H1 (cell line): ENCODE measurements around the gene LMTK2. TPM values are rescaled to one million over a fixed set of nuclear protein-coding genes. Genes with fewer than 3 reads are reported as not detected.

Source experiments
- FOSL1 ChIP-seq: IDR thresholded peaks from 2 replicates; pipeline ENCODE4 v1.6.1; 2011; ENCODE audit warnings: mild to moderate bottlenecking, low read depth, low read length, moderate library complexity; ENCODE audit not compliant: insufficient read depth
- KDM4A ChIP-seq: IDR thresholded peaks from one replicate; pipeline ENCODE4 v1.7.1; 2012; ENCODE audit warnings: low read depth, mild to moderate bottlenecking, moderate library complexity, low read length, inconsistent platforms; ENCODE audit not compliant: severe bottlenecking
- PHF8 ChIP-seq: fragments of 200-600 bp; sonication (generic); conservative IDR thresholded peaks from 2 replicates; pipeline ENCODE4 v1.7.1; 2012; ENCODE audit warnings: low read depth, mild to moderate bottlenecking, inconsistent platforms, low read length, moderate library complexity
- POLR2A ChIP-seq, 2 experiments: IDR thresholded peaks; 1 replicate in 1 of 2; 2 replicates in 1 of 2; pipeline ENCODE4 v1.6.1; 2011; ENCODE audit warnings: low read depth in 2 of 2, low read length in 2 of 2, mild to moderate bottlenecking in 2 of 2; ENCODE audit errors: control extremely low read depth in 1 of 2
- POU5F1 ChIP-seq: IDR thresholded peaks from 2 replicates; pipeline ENCODE4 v1.6.1; 2011; ENCODE audit warnings: low read depth, mild to moderate bottlenecking, low read length, moderate library complexity
- RAD21 ChIP-seq, 2 experiments: IDR thresholded peaks in 1 of 2; conservative IDR thresholded peaks in 1 of 2; 2 replicates each; pipeline ENCODE4 v1.6.1; 2011; ENCODE audit warnings: low read depth in 2 of 2, low read length in 2 of 2, improper control_type of control experiment in 1 of 2, inconsistent platforms in 1 of 2, mild to moderate bottlenecking in 1 of 2, moderate library complexity in 1 of 2
- RFX5 ChIP-seq: IDR thresholded peaks from 2 replicates; pipeline ENCODE4 v1.6.1; 2011; ENCODE audit warnings: low read depth, low read length, improper control_type of control experiment, borderline replicate concordance
- RNF2 ChIP-seq: fragments of 200-900, 300-1000 bp; sonication (generic); IDR thresholded peaks from 2 replicates; pipeline ENCODE4 v1.7.1; 2016; ENCODE audit warnings: borderline replicate concordance, low read depth, mild to moderate bottlenecking, antibody characterized with exemption, low read length; ENCODE audit not compliant: poor library complexity, severe bottlenecking; ENCODE audit errors: missing control alignments
- TEAD4 ChIP-seq: IDR thresholded peaks from 2 replicates; pipeline ENCODE4 v1.6.1; 2012; ENCODE audit warnings: low read depth, low read length, inconsistent platforms, mixed read lengths
- polyA plus RNA-seq, 7 experiments: library from polyadenylated mRNA; depleted of rRNA in 3 of 7; stranded (reverse) in 5 of 7; unstranded in 2 of 7; fragments of >200 nt in 5 of 7; fragments of 200-250 nt in 2 of 7; gene quantifications; 1 replicate in 5 of 7; 2 replicates in 1 of 7; 4 replicates in 1 of 7; pipeline versions ENCODE4 v1.2.1 to v1.2.3, GENCODE V29; 2011 to 2013; ENCODE audit warnings: missing spikeins in 2 of 7, mixed read lengths in 2 of 7
- total RNA-seq: library from RNA; stranded (reverse); fragmentation: NEBNext Ultra II Directional; extraction: Animal tissue kit (Norgen Biotek cat#: 25700); gene quantifications from 2 replicates; pipeline ENCODE4 v1.2.1, GENCODE V29; 2021
- TF ChIP-seq, protein P1 (sequence below): IDR thresholded peaks from 2 replicates; pipeline ENCODE4 v1.6.1; 2012; ENCODE audit warnings: low read length, inconsistent platforms
- TF ChIP-seq, protein P2 (sequence below): IDR thresholded peaks from 2 replicates; pipeline ENCODE4 v1.6.1; 2011; ENCODE audit warnings: low read length, improper control_type of control experiment

LMTK2 gene
- total and polyA plus RNA-seq, 2 of the 8 experiments (the other 6 are each of a cell fraction or from before 2014, with no cell fraction given), result 9.7 to 30.7 TPM

DNA sequence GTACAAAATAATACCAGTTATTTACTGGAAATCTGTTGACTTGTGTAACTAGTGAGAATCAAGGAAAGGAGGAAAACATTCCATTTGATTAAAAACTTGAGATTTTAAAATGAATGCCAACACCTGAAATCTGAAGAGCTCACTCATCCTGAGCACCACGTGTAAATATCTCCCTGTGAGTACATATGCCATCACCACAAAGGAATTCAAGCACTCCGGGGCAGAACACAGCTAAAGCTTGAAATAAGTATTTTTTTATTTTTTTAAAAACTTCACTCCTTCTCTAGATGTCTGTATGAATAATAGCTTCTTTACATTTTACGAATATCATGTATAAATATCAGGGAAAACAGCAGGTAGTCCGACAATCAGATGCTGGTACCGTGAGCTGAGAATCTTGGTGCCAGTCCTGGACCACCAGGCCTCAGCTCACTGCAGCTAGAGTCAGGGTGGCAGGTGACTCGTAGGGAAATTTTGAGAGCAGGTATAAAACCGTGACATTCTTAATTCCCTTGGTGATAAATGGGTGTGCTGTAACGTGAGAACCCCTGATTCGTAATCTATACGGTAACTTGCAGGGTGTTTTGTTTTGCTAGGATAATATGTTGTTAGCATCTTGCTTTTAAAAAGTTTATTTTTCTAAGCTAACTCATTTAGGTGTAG, 12.7 kb downstream of the LMTK2 start (continued):
- no peak for TF ChIP-seq POU5F1
- no peak for TF ChIP-seq PHF8
- TF ChIP-seq RFX5, result no peak
- no peak for TF ChIP-seq KDM4A
- TF ChIP-seq TEAD4, result no peak
- no peak for TF ChIP-seq FOSL1
- TF ChIP-seq, protein P1, sequence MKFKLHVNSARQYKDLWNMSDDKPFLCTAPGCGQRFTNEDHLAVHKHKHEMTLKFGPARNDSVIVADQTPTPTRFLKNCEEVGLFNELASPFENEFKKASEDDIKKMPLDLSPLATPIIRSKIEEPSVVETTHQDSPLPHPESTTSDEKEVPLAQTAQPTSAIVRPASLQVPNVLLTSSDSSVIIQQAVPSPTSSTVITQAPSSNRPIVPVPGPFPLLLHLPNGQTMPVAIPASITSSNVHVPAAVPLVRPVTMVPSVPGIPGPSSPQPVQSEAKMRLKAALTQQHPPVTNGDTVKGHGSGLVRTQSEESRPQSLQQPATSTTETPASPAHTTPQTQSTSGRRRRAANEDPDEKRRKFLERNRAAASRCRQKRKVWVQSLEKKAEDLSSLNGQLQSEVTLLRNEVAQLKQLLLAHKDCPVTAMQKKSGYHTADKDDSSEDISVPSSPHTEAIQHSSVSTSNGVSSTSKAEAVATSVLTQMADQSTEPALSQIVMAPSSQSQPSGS, result no peak
- TF ChIP-seq, protein P2, sequence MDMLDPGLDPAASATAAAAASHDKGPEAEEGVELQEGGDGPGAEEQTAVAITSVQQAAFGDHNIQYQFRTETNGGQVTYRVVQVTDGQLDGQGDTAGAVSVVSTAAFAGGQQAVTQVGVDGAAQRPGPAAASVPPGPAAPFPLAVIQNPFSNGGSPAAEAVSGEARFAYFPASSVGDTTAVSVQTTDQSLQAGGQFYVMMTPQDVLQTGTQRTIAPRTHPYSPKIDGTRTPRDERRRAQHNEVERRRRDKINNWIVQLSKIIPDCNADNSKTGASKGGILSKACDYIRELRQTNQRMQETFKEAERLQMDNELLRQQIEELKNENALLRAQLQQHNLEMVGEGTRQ, result no peak
- no peak for TF ChIP-seq RAD21 (IDR thresholded peaks at IDR 0.05 in 1 of 2, conservative IDR thresholded peaks at IDR 0.05 in 1 of 2; ENCODE audit: low read depth in 2 of 2, low read length in 2 of 2)
- no peak for TF ChIP-seq POLR2A (IDR thresholded peaks at IDR 0.05; ENCODE audit: control extremely low read depth in 1 of 2, low read depth in 2 of 2, low read length in 2 of 2)
- TF ChIP-seq RNF2, result no peak
